BJ (cell line): ENCODE measurements around the gene METTL23. TPM values are rescaled to one million over a fixed set of nuclear protein-coding genes. Genes with fewer than 3 reads are reported as not detected.

Experiments used
- CTCF ChIA-PET: fragments of 350-600 bp; formaldehyde crosslinking; extraction: SDS; loops from one replicate; lab custom pipeline; 2021; ENCODE audit warnings: antibody characterized with exemption, inconsistent platforms; lab: Yijun Ruan, JAX
- POLR2A ChIA-PET: fragments of 300-600 bp; sonication (Branson Sonifier 250); formaldehyde crosslinking; extraction: SDS; loops from one replicate; lab custom pipeline; 2021; ENCODE audit warnings: antibody characterized with exemption; lab: Charles Lee
- DNase-seq: peaks from one replicate; pipeline ENCODE4 v3.0.0-alpha.2; 2011; ENCODE audit warnings: low read depth
- H3K27me3 ChIP-seq: 2 replicates; pipeline ENCODE4 v1.6.0; 2011; ENCODE audit warnings: low read length; ENCODE audit not compliant: control insufficient read depth, insufficient read depth
- H3K36me3 ChIP-seq: 2 replicates; pipeline ENCODE4 v1.5.1; 2011; ENCODE audit warnings: low read length; ENCODE audit not compliant: control insufficient read depth, insufficient read depth
- H3K4me3 ChIP-seq: 2 replicates; pipeline ENCODE4 v1.5.1; 2011; ENCODE audit warnings: low read depth, mild to moderate bottlenecking, control low read depth, low read length
- CTCF ChIP-seq: IDR thresholded peaks from 2 replicates; pipeline ENCODE4 v1.5.1; 2011; ENCODE audit warnings: low read depth, mild to moderate bottlenecking, control low read depth, inconsistent platforms, low read length, moderate library complexity; ENCODE audit not compliant: insufficient read depth
- polyA plus RNA-seq: library from polyadenylated mRNA; depleted of rRNA; stranded (reverse); fragments of >200 nt; gene quantifications from 2 replicates; pipeline ENCODE4 v1.2.3, GENCODE V29; 2011

METTL23 gene
- polyA plus RNA-seq, 1 experiment = 35.0 TPM

DNA sequence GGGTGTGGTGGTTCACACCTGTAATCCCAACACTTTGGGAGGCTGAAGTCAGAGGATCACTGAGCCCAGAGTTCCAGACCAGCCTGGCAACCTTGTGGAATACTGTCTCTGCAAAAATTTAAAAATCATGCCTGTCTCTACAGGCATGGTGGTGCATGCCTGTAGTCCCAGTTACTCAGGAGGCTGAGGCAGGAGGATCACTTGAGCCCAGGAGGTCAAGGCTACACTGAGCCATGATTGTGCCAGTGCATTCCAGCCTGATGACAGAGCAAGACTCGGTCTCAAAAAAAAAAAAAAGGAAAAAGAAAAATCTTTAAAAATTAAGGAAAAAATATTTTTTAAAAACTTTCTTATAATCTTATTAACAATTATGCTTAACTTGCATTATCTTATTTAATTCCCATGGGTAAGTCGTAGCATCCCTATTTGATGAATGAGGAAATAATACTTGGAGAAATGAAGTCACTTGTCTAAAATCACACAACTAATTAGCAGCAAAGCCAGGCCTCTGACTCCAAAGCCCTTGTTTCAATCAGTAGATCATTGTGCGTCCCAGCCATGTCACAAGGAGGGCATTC, 24.9 kb downstream of the METTL23 start:
- no peak for DNase-seq
- no peaks in the 10 kb centered on the region; the same call in 1 of the 2 replicates for H3K36me3 ChIP-seq
- TF ChIP-seq CTCF = no peak
- CTCF ChIA-PET = no interaction called here
- POLR2A ChIA-PET = no interaction called here
- H3K27me3 ChIP-seq = no peaks in the 10 kb centered on the region
- H3K4me3 ChIP-seq = no peak overlapping the region

DNA sequence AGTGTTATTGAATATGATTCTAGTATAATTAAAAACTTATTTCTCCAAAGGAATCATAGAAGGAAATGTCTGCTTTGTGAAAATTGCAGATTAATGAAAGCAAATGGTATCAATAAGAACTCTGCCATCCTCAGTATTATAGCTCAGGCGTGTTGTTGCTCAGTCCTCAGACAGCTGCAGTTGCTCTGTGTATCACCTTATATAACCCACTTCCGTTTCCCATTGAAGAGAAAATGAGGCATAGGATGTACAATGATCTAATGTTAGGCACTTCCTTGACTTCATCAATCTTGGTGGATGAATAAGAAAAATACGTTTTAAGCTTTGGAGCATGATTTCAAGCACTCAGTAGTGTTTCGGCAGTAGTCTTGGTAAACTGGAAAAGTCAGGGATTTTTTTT, 25.4 kb downstream of the METTL23 start:
- no peak for TF ChIP-seq CTCF
- Histone ChIP-seq H3K36me3 (no peaks in the 10 kb centered on the region; the same call in 1 of the 2 replicates), H3K27me3 (no peaks in the 10 kb centered on the region), H3K4me3 (no peak overlapping the region)
- ChIA-PET CTCF (interaction anchor here (0.6 kb wide), 1 partner anchor 157 kb away, joined by 3 read pairs; no protein-coding TSS in a partner anchor), POLR2A (no interaction called here)
- no peak for DNase-seq

DNA sequence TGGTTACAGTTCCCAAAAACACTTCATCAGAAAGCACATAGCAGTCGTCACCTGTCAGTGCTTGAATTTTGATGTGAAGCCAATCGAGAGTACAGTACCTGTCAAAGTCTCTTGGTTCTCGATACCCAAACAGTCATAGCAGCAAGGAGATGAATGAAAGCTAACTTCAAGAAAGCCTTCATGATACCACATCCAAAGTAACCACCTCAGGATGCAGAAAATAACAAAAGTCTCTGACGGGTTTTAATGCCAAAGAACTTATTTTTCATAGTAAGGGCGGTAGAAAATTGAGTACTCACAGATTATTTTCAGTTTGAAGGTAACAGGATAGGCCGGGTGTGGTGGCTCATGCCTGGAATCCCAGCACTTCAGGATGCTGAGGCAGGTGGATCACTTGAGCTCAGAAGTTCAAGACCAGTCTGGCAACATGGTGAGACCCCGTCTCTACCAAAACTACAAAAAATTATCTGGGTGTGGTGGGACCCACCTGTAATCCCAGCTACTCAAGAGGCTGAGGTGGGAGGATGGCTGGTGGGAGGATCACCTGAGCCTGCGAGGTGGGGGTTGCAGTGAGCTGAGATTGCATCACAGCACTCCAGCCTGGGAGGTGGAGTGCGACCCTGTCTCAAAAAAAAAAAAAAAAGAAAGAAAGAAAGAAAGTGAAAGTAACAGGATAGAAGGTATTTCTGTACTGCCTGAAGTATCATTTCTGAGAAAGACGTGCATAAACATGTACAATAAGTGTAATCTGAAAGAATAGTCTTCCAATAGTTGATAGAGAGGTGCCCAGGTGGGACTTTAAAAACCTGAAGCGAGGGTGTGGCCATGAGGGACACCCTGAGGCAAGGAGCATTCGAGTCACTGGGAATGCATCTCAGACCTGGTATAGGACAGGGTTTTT, 26.7 kb downstream of the METTL23 start:
- no peaks in the 10 kb centered on the region for H3K27me3 ChIP-seq
- DNase-seq = no peak
- ChIA-PET POLR2A (no interaction called here), CTCF (interaction anchor here (0.7 to 1.0 kb wide), 2 partner anchors 15 to 305 kb away, joined by 3 read pairs; no protein-coding TSS in a partner anchor)
- no peaks in the 10 kb centered on the region; the same call in 1 of the 2 replicates for H3K36me3 ChIP-seq
- H3K4me3 ChIP-seq = no peak overlapping the region
- no peak for TF ChIP-seq CTCF

GRCh38 chr17:76755285-76755684, 28.6 kb downstream of the METTL23 start:
- no peaks in the 10 kb centered on the region; the same call in 1 of the 2 replicates for H3K36me3 ChIP-seq
- no peak overlapping the region for H3K4me3 ChIP-seq
- ChIA-PET POLR2A (no interaction called here), CTCF (interaction anchor here (0.9 kb wide), 1 partner anchor 23 kb away, joined by 3 read pairs; no protein-coding TSS in a partner anchor)
- no peaks in the 10 kb centered on the region for H3K27me3 ChIP-seq
- no peak for TF ChIP-seq CTCF
- no peak for DNase-seq

DNA sequence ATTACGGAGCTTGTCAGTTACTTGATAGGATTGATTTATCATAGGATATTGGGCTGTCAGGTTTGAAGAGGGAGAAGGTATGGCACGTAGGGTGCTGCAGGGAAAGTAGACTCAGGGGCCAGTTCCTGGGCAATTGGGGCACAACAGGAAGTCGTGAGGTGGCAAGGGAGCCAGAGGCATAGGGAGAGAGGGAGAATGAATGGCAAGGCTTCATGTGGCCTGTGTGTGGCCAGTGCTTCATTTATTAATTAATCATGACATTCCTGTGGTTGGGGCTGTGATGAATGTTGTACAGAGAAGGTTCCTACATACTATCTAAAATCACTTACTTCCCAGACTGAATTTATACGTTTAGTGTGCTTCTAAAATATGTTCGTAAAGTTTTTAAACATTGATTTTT, 30.6 kb downstream of the METTL23 start:
- H3K36me3 ChIP-seq = no peaks in the 10 kb centered on the region; the same call in 1 of the 2 replicates
- ChIA-PET POLR2A (no interaction called here), CTCF (no interaction called here)
- no peak overlapping the region for H3K4me3 ChIP-seq
- H3K27me3 ChIP-seq = no peaks in the 10 kb centered on the region
- no peak for TF ChIP-seq CTCF
- DNase-seq = no peak
